Right kidney (tissue), 1 donor: ENCODE data around the gene SFSWAP.

ENCODE experiments used
- DNase-seq: peaks from one replicate; pipeline ENCODE4 v3.0.0-alpha.2; 2016

SFSWAP gene

GRCh38 chr12:131834798-131835615 lies 124.1 kb downstream of the SFSWAP start:
- no peak for DNase-seq

- no peak for DNase-seq
Observed at GRCh38 chr12:131835616-131836171, 124.8 kb downstream of the SFSWAP start.

GRCh38 chr12:131836193-131836592 lies 125.3 kb downstream of the SFSWAP start:
- no peak for DNase-seq

GRCh38 chr12:131836714-131837397 lies 126.0 kb downstream of the SFSWAP start:
- no peak for DNase-seq

- no peak for DNase-seq
Observed at GRCh38 chr12:131840643-131841416, 129.9 kb downstream of the SFSWAP start.

GRCh38 chr12:131841547-131841946 lies 130.7 kb downstream of the SFSWAP start:
- no peak for DNase-seq

GRCh38 chr12:131842169-131842568 lies 131.3 kb downstream of the SFSWAP start:
- DNase-seq: no peak

GRCh38 chr12:131843527-131843926 lies 132.6 kb downstream of the SFSWAP start:
- DNase-seq: no peak

- no peak for DNase-seq
Observed at GRCh38 chr12:131844140-131844539, 133.2 kb downstream of the SFSWAP start.

GRCh38 chr12:131844656-131845055 lies 133.8 kb downstream of the SFSWAP start:
- no peak for DNase-seq

- DNase-seq: no peak
Observed at GRCh38 chr12:131845121-131845520, 134.2 kb downstream of the SFSWAP start.

GRCh38 chr12:131847456-131847855 lies 136.6 kb downstream of the SFSWAP start:
- no peak for DNase-seq

GRCh38 chr12:131848753-131849152 lies 137.9 kb downstream of the SFSWAP start:
- DNase-seq: no peak
